Fibroblast of the aortic adventitia (primary cell): Measurements from ENCODE around the gene LAIR2. TPM values are rescaled to one million over a fixed set of nuclear protein-coding genes. Genes with fewer than 3 reads are reported as not detected.

Experiments
- DNase-seq: peaks from one replicate; pipeline ENCODE4 v3.0.0-alpha.2; 2010; ENCODE audit warnings: low read depth
- H3K4me3 ChIP-seq: 2 replicates; pipeline ENCODE4 v1.5.1; 2011; ENCODE audit warnings: low read depth, mild to moderate bottlenecking, control low read depth, low read length, moderate library complexity
- total RNA-seq: library from RNA; depleted of rRNA; stranded (reverse); fragments of >200 nt; gene quantifications from 2 replicates; pipeline ENCODE4 v1.2.3, GENCODE V29; 2012; ENCODE audit warnings: low replicate concordance
- TF ChIP-seq, protein P1 (sequence below): IDR thresholded peaks from 2 replicates; pipeline ENCODE4 v1.5.1; 2011; ENCODE audit warnings: mild to moderate bottlenecking, low read length, control low read depth, inconsistent platforms; ENCODE audit not compliant: insufficient read depth

LAIR2 gene
- not detected in 2 replicates for total RNA-seq

- DNase-seq: no peak
- TF ChIP-seq, protein P1, sequence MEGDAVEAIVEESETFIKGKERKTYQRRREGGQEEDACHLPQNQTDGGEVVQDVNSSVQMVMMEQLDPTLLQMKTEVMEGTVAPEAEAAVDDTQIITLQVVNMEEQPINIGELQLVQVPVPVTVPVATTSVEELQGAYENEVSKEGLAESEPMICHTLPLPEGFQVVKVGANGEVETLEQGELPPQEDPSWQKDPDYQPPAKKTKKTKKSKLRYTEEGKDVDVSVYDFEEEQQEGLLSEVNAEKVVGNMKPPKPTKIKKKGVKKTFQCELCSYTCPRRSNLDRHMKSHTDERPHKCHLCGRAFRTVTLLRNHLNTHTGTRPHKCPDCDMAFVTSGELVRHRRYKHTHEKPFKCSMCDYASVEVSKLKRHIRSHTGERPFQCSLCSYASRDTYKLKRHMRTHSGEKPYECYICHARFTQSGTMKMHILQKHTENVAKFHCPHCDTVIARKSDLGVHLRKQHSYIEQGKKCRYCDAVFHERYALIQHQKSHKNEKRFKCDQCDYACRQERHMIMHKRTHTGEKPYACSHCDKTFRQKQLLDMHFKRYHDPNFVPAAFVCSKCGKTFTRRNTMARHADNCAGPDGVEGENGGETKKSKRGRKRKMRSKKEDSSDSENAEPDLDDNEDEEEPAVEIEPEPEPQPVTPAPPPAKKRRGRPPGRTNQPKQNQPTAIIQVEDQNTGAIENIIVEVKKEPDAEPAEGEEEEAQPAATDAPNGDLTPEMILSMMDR: no peak
- no peak within 1 kb of the TSS for H3K4me3 ChIP-seq
Measured at GRCh38 chr19:54502518-54503048, at the start of gene LAIR2. TSS of gene LAIR2 (plus strand) at chr19:54502831. CDS start at chr19:54502919, 88 bp downstream.

DNA sequence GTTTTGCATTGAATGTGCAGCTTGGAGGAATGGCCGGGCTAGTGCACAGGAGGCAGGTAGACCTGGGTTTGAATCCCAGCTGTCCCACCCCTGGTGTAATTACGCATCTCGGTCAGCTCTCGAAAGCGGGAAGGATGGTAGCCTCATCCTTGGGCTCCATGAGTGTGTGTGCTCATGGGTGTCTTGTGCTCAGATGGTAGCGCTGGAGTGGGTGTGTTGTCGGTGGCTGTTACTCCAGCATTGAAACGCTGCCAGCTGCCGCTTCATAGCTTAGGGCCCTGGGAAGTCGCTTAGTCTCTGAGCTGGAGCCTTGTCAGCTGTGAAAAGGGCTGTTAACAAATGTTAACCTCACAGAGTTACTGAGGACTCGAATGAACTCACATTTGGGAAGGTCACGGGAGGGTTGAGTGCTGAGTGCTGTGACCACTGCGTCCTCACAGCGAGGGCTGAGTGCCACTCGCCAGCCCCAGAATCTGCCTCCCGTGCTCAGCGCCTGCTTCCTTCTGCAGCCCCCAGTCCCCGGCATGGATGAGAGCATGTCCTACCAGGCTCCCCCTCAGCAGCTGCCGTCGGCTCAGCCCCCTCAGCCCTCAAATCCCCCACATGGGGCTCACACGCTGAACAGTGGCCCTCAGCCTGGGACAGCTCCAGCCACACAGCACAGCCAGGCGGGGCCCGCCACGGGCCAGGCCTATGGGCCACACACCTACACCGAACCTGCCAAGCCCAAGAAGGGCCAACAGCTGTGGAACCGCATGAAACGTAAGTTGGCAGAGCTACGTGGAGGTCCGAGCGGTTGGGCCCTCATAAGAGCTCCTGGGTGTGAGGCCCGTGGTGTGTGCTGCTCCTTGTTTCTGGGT, 48.5 kb upstream of the LAIR2 start:
- no peak overlapping the region for H3K4me3 ChIP-seq
- DNase-seq: no peak
- TF ChIP-seq, protein P1: no peak

DNA sequence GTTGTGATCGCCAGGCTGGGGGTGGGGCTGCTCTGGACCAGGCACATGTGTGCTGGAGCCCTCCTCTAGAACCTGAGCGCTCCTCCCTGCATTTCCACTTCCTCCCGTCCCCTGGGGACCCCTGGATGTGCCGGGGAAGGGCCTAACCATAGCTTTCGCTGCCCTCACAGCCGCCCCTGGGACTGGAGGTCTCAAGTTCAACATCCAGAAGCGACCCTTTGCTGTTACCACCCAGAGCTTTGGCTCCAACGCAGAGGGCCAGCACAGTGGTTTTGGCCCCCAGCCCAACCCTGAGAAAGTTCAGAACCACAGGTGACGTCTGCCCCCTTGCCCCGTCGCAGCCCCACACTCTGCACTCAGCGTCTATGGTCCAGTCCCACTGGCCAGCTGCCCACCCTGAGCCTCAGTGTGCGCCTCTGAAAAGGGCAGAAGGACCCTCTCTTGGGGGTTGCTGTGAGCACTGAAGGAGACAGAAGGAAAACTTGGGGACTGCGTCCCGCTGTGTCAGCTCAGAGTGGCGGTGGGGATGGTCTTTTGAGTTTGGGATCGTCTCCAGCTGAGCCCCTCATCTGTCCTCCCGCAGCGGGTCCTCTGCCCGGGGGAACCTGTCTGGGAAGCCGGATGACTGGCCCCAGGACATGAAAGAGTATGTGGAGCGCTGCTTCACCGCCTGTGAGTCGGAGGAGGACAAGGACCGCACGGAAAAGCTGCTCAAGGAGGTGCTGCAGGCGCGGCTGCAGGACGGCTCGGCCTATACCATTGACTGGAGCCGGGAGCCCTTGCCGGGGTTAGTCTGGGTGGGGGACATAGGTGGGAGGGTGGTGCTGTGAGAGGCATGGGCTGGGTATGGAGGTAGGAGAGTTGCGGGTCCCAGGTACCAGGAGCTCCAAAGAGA, 47.6 kb upstream of the LAIR2 start:
- no peak overlapping the region for H3K4me3 ChIP-seq
- DNase-seq: no peak
- TF ChIP-seq, protein P1: no peak

GRCh38 chr19:54455786-54456422, 46.7 kb upstream of the LAIR2 start:
- H3K4me3 ChIP-seq: no peak overlapping the region
- TF ChIP-seq, protein P1: no peak
- no peak for DNase-seq

DNA sequence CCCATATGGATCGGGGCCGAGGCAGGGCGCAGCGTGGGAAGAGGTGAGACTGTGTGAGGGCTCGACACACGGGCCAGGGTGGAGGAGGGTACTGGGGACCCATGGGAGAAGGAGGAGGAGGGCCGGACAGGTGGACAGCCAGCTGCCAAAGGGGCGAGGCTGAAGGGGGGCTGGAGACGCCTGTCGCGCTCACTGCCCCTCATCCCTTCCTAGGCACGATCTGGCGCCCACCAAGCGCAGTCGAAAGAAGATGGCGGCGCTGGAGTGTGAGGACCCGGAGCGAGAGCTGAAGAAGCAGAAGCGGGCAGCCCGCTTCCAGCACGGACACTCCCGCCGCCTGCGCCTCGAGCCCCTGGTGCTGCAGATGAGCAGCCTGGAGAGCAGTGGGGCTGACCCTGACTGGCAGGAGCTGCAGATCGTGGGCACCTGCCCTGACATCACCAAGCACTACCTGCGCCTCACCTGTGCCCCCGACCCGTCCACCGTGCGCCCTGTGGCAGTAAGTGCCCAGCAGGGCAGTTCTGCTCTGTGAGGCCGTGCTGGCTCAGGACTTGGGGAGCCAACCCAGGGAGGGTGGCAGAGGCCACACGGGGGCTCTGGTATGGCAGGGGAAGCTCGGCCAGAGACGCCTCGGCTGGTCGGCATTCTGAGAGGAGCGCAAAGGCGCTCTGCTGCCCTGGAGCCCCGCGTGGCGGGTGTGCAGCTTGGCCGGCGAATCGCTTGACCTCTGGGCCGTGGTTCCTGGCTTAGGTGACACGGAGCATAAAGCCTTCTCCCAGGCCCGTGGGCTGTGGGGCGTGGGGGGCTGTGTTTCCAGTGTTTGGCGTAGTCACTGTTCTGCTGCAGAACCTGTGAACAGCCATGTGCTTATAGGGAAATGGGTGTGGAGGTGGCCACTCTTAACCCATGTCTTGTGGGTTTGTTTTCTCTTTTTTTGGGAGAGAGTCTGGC, 45.9 kb upstream of the LAIR2 start:
- TF ChIP-seq, protein P1: no peak
- no peak overlapping the region for H3K4me3 ChIP-seq
- no peak for DNase-seq
